Fibroblast of villous mesenchyme (primary cell): Measurements from ENCODE around the gene ATF6. TPM values are rescaled to one million over a fixed set of nuclear protein-coding genes. Genes with fewer than 3 reads are reported as not detected.
A peak's percentile ranks its signal among the peaks of the same experiment; 100 is the strongest.
"Not testable (repeated sequence)": the region's sequence is repeated elsewhere in the genome, so short reads cannot be mapped to it uniquely, and the experiment has no call there.

Experiments
- DNase-seq: peaks from one replicate; pipeline ENCODE4 v3.0.0-alpha.2; 2010; ENCODE audit warnings: low read depth
- H3K4me3 ChIP-seq: 2 replicates; pipeline ENCODE4 v1.5.1; 2011; ENCODE audit warnings: low read depth, mild to moderate bottlenecking, low read length
- CTCF ChIP-seq: IDR thresholded peaks from 2 replicates; pipeline ENCODE4 v1.5.1; 2012; ENCODE audit warnings: low read depth, mild to moderate bottlenecking, low read length; ENCODE audit not compliant: insufficient read depth
- total RNA-seq: library from RNA; depleted of rRNA; stranded (reverse); fragments of >200 nt; gene quantifications from 2 replicates; pipeline ENCODE4 v1.2.3, GENCODE V29; 2012

The ATF6 gene
- total RNA-seq, 1 donor, result 32.8 TPM

GRCh38 chr1:161816201-161816600 lies 50.1 kb downstream of the ATF6 start:
- no peak for TF ChIP-seq CTCF
- no peak overlapping the region for H3K4me3 ChIP-seq
- DNase-seq, result peak; percentile 92

DNA sequence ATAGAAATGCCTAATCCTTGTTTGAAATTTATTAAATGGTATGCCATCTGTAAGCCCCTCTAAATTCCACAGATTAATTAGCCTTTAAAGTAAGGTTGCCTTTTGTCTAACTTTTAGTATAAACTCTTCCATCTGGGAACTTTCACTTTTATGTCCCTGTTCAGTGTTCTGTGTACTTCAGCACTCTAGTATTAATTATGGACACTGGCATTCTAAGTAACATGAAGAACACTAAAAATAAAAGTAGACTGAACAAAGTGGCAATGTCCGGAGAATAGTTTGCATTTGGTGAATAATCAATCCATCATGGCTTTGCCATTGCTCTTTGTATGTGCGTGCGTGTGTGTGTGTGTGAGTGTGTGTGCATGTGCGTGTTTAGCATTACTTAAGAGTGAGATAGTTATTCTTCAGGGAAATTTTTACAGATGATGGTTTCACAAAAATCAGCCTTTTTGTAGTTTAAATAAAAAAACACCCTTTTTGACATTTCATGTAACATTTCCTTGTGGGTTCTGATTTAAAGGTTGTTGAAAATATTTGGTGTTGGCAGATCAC lies 51.1 kb downstream of the ATF6 start:
- DNase-seq, result peak; percentile 43

DNA sequence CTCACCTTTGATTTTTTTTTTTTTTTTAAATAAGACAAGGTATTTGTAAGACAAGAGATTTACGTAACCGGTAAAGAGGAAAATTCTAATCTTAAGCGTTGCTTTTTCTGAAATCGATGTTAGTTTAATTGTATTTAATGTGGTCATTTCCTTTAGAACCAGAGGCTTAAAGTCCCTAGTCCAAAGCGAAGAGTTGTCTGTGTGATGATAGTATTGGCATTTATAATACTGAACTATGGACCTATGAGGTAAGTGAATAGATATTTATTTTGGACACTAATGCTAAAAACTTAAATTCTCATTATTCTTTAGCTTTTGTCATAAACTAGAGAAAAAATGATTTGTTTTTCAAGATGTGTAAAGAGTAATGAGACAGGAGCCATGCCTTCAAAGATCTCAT lies 54.8 kb downstream of the ATF6 start:
- no peak overlapping the region for H3K4me3 ChIP-seq
- no peak for TF ChIP-seq CTCF
- DNase-seq, result no peak

More for the DNA sequence above, 51.1 kb downstream of the ATF6 start:
- TF ChIP-seq CTCF, result no peak
- no peak overlapping the region for H3K4me3 ChIP-seq

GRCh38 chr1:161824618-161825017 lies 58.5 kb downstream of the ATF6 start:
- no peak overlapping the region for H3K4me3 ChIP-seq
- TF ChIP-seq CTCF, result no peak
- DNase-seq, result no peak

DNA sequence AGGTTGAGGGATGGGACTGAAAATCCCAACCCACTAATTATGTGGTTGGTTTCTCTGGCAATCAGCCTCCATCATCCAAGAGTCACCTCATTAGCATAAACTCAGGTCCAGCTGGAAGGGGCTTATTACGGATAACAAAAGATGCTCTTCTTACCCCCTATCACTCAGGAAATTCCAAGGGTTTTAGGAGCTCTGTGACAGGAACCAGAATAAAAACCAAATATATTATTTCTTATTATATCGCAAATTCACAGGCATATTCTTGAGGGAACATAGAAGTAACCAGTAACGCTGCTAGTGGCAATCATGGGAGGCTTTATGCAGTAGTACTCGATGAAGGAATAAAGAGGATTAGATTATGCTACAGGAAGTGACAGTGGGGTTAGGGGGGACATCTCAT lies 59.7 kb downstream of the ATF6 start:
- no peak for TF ChIP-seq CTCF
- no peak overlapping the region for H3K4me3 ChIP-seq
- no peak for DNase-seq

GRCh38 chr1:161826478-161826877 lies 60.4 kb downstream of the ATF6 start:
- H3K4me3 ChIP-seq, result no peak overlapping the region
- DNase-seq, result no peak
- TF ChIP-seq CTCF, result no peak

GRCh38 chr1:161827786-161828185 lies 61.7 kb downstream of the ATF6 start:
- no peak for TF ChIP-seq CTCF
- DNase-seq, result no peak
- no peak overlapping the region for H3K4me3 ChIP-seq

DNA sequence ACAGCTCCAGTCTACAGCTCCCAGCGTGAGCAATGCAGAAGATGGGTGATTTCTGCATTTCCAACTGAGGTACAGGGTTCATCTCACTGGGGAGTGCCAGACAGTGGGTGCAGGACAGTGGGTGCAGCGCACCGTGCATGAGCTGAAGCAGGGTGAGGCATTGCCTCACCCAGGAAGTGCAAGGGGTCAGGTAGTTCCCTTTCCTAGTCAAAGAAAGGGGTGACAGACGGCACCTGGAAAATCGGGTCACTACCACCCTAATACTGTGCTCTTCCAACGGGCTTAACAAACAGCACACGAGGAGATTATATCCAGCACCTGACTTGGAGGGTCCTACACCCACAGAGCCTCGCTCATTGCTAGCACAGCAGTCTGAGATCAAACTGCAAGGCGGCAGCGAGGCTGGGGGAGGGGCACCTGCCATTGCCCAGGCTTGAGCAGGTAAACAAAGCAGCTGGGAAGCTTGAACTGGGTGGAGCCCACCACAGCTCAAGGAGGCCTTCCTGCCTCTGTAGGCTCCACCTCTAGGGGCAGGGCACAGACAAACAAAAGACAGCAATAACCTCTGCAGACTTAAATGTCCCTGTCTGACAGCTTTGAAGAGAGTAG lies 66.3 kb downstream of the ATF6 start:
- H3K4me3 ChIP-seq, DNase-seq: not testable (repeated sequence)
